GM21529 (cell line): ENCODE results near the gene SNX21.

Source experiments
- ATAC-seq: cut with Tn5 transposase; IDR thresholded peaks from one replicate; pipeline ENCODE4 v1.9.1; 2021; ENCODE audit not compliant: unreplicated experiment

SNX21 gene

DNA sequence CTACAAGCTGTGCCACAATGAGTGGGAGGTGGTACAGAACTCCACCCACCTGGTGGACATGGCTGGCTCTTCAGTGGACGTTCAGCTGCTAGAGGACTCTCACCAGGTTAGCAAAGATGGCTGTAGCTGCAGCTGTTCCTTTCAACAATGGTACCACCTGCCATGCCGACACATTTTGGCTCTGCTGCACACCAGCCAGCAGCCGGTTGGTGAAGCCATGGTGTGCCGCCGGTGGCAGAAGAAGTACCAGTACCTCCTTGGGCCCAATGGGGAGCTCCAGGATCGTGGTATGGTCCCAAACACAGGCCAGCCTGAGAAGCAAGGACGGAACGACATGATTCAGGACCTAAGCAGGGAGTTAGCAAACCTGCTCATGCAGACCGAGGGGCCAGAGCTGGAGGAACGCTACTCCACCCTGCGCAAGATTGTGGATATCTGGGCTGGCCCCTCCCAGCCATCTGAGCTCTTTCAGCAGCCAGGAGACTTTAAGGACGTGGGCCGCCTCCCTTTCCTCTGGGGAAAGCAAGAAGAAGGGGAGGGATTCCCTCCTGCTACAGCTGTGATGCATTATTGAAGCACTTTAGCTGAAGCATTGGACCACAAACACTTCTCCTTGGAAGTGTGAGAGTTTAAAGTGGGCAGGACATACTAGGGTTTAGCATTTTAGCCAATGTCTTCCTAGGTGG lies 44.6 kb downstream of the SNX21 start:
- ATAC-seq = no peak

DNA sequence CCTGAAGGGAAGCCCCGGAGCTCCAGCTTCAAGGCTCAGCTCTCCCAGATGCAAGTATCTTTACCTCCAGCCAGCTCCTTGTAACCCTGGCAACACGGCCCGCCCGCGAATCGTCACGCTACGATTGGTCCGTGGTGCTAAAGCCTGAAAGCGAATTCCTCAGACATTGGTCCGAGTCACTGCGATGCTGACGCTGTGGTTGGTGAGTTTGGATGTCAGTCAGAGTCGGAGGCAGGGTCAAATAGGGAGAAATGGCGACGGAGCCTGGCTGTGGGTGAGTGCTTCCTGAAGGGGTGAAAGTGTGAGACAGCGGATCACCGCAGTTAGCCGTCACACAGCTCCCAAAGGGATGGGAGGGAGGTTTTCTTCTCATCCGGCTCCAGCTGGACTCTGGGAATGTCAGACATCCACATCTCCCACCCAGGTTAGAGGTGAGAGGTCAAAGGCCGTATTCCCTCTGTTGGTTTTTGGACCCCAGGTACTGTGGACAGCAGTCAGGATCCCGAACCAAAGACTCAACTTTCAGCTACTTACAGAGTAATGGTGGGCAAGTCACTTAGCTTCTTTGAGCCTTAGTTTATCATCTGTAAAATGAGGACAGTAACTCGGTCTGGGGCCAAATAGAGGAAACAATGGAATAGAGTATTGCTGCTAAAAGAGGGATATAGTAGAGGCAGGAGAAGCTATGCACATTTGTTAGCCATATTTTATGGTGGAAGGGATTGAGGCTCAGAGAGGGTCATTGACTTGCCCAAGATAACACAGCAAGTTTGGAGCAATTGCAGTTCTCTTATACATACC lies 47.6 kb downstream of the SNX21 start, which contains the start of gene ZSWIM1:
ZSWIM1 (plus strand) TSS at position 240 of the 801 bp plus-strand sequence. CDS start 1,366 bp downstream, outside the sequence.
- ATAC-seq = peak; percentile 98

DNA sequence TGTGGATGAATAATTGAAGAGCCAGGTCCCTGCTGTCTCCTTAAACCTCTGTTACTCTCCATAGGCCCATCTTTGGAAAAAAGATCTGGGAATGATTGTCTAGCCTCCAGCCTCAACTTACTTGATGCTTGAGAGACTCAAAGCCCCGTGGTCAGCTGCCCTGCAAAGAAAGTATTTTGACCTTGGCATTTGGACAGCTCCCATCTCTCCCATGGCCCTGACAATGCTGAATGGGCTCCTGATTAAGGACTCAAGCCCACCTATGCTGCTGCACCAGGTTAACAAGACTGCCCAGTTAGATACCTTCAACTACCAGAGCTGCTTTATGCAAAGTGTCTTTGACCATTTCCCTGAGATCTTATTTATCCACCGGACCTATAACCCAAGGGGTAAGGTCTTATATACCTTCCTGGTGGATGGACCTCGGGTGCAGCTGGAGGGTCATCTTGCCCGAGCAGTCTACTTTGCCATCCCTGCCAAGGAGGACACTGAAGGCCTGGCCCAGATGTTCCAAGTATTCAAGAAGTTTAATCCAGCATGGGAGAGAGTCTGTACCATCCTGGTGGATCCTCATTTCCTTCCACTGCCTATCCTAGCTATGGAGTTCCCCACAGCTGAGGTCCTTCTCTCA lies 49.0 kb downstream of the SNX21 start:
- no peak for ATAC-seq

DNA sequence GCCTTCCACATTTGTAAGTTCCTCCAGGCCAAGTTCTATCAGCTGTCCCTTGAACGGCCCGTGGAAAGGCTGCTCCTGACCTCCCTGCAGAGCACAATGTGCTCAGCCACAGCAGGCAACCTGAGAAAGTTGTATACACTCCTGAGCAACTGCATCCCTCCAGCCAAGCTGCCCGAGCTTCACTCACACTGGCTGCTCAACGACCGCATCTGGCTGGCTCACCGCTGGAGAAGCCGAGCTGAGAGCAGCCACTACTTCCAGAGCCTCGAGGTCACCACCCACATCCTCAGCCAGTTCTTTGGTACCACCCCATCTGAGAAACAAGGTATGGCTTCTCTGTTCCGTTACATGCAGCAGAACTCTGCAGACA lies 49.5 kb downstream of the SNX21 start:
- ATAC-seq = no peak

DNA sequence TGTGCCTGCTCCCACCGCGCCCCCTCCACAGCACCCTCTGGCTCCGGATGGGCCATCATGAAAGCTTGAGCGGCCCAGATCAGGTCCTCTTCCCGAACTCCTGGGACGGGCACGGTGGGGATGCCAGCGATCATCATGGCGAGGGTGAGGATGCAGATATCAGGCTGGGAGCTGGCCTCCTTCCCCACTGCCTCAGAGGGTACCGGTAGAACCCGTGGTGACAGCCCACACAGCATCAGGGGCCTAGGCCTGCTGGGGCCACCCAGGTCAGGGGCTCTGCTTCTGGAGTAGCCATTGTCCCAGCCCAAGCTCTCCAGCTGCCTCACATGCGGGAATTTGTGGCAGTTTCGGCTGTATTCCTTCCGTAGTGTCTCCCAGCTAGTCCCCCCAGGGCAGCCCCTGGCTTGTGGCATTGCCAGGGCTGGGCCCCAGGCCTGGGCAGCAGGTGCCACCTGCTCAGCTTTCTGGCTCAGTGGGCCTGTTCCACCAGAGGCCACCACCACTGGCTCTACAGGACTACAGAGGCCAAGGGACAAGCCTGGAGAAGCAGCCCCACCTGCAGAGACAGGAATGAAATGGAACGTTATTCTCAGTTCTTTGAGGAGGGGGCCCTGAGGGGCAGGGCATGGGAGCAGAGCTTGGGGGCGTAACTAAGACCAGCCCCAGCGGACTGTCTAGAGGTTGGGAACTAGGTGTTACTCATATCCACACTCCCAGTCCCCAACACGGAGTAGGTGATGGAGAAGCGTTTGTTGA lies 53.2 kb downstream of the SNX21 start:
- no peak for ATAC-seq

DNA sequence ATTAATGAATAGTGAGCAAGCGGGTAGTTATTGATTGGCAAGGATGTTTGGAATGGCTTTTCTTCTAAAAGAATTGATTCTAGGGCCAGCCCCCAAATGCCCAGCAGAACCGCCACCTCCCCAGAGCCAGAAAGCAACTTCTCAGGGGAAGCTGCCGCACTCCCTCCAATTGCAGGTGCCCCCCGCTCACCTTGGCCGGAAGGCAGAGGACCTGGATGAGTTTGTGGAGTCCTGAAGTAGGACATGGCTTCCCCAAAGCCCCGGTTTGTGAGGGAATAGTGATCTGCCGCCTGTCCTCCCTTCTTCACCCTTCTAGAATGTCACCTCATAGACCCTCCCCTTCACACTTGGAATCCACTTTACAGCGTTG lies 53.7 kb downstream of the SNX21 start, which contains the start of gene SPATA25:
SPATA25 (minus strand) TSS at position 277 of the 370 bp plus-strand sequence; CDS start at position 245, 32 bp downstream.
- ATAC-seq = no peak

DNA sequence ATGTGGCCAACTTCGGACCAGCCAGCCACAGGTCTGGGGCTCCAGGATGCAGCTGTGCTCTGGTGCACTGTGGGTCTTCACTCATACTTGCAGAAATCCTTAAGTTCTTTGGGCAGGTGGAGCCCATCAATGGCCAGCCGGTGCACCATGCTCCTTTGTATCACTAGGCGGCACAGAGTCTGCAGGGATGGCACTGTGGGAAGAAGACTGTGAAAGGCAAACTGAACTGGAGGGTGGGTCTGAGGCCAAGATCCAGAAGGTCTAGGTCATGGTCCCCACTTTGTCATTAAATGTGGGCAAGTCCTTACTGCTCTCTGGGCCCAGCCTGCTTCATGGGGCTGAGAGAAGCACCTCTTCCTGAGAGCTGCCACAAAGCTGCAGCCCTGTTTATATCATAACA lies 55.1 kb downstream of the SNX21 start:
- no peak for ATAC-seq

DNA sequence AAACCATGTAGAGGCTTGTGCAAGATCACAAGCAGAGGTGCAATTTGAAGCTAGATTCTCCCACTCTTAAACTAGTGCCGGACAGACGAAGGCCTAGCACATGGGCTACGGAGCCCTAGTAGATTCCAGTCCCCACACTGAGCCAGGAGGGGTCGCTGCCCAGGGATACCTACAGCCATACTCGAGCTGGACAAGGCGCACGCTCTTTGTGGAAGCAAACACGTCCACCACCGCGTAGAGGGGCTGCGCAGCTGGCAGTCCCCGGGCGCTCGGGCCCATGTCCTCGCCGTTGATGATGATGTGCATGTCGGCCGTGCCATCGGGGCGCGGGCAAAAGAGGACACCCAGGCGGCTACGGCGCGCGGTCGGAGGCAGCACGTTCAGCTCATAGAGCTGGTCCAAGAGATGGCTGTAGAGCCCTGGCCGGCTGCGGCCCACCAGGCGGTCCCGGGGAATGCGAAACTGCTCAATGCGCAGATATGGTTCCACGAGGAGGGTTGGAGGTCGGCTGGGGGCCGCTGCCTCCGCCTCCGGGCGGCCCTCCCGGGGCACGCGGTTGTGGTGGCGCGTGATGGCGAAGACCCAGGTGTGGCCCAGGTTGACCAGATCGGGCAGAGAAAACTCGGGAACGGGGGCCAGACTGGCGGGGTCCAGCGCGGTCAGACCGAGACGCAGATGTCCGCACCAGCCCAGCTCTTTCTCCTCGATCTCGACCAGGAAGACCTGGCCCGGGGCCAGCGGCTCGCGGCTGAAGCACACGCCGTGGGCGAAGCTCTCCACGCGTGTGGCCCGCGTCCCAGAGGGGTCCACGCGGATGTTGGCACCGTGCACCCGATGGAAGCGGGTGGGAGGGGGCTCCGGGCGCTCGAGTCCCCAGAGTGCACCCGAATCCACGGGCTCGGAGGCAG lies 56.7 kb downstream of the SNX21 start:
- ATAC-seq = peak; percentile 29

DNA sequence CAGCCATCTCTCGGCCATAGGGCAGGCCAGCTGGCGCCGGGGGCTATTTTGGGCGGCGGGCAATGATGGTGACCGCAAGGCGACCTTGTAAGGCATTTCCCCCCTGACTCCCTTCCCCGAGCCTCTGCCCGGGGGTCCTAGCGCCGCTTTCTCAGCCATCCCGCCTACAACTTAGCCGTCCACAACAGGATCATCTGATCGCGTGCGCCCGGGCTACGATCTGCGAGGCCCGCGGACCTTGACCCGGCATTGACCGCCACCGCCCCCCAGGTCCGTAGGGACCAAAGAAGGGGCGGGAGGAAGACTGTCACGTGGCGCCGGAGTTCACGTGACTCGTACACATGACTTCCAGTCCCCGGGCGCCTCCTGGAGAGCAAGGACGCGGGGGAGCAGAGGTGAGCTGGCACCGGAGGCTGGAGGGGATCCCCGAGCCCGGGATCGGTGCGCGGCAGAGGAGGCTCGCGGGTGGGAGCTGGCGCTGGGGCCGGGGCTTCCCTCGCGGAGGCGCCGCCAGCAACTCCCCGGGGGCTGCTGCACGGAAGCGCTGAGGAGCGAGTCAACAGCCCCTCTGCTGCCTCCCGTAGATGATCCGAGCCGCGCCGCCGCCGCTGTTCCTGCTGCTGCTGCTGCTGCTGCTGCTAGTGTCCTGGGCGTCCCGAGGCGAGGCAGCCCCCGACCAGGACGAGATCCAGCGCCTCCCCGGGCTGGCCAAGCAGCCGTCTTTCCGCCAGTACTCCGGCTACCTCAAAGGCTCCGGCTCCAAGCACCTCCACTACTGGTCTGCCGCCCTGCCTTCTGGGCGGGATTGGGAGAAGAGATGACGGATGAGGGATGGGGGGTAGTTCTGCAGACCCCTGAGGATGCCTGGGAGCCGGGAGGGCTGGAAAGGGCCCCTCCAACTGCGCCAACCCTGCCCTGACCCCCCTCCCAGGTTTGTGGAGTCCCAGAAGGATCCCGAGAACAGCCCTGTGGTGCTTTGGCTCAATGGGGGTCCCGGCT lies 57.7 kb downstream of the SNX21 start, which contains the start of the genes CTSA and NEURL2:
CTSA (plus strand) TSS at position 351 of the 999 bp plus-strand sequence; CDS start at position 585, 234 bp downstream.
NEURL2 (minus strand) TSS at position 224 of the 999 bp plus-strand sequence; CDS start at position 7, 217 bp downstream.
- ATAC-seq = peak; percentile 80

DNA sequence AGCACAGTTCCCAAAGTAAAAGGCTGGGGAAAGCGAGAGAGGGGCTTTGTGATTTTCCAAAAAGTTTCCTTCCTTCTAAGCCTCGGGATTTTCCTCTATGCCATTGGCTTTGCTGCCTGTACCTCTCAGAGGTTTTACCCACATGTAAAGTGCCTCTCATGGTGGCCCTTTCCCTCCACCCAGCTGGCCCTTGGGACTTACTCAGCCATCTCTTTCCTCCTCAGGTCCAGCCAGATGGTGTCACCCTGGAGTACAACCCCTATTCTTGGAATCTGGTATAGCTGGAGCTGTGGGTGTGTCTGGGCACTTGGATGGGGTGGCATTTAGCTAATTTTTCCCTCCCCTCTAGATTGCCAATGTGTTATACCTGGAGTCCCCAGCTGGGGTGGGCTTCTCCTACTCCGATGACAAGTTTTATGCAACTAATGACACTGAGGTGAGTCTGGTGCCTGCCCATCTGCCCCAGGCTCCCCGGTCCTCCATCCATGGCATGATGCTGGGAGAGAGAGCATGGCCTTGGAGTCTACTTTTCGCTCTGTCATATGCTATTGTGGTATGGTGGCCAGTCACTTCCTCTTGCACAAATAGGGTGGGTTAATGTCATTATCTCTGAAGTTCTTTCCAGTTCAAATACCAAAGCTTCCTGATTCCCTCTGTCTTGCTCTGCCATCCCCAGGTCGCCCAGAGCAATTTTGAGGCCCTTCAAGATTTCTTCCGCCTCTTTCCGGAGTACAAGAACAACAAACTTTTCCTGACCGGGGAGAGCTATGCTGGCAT lies 58.6 kb downstream of the SNX21 start:
- ATAC-seq = no peak
